Breast epithelium (tissue), 3 donors: ENCODE results near the gene DOCK6.

Experiments
- POLR2A ChIP-seq: fragments of 450-650 bp; IDR thresholded peaks from one replicate; pipeline ENCODE4 v1.6.1; 2016; ENCODE audit warnings: antibody characterized with exemption, mild to moderate bottlenecking, moderate library complexity
- POLR2AphosphoS5 ChIP-seq, 3 donors: sonication (generic); formaldehyde crosslinking; IDR thresholded peaks; one replicate each; pipeline ENCODE4 v1.6.1; 2017; ENCODE audit warnings: antibody characterized with exemption in 3 of 3
- TF ChIP-seq, protein P1 (sequence below), 3 donors: fragments of 450-650 bp; IDR thresholded peaks; one replicate each; pipeline ENCODE4 v1.5.1; 2016 to 2017; ENCODE audit warnings: antibody characterized with exemption in 3 of 3, mild to moderate bottlenecking in 3 of 3, moderate library complexity in 3 of 3

DNA sequence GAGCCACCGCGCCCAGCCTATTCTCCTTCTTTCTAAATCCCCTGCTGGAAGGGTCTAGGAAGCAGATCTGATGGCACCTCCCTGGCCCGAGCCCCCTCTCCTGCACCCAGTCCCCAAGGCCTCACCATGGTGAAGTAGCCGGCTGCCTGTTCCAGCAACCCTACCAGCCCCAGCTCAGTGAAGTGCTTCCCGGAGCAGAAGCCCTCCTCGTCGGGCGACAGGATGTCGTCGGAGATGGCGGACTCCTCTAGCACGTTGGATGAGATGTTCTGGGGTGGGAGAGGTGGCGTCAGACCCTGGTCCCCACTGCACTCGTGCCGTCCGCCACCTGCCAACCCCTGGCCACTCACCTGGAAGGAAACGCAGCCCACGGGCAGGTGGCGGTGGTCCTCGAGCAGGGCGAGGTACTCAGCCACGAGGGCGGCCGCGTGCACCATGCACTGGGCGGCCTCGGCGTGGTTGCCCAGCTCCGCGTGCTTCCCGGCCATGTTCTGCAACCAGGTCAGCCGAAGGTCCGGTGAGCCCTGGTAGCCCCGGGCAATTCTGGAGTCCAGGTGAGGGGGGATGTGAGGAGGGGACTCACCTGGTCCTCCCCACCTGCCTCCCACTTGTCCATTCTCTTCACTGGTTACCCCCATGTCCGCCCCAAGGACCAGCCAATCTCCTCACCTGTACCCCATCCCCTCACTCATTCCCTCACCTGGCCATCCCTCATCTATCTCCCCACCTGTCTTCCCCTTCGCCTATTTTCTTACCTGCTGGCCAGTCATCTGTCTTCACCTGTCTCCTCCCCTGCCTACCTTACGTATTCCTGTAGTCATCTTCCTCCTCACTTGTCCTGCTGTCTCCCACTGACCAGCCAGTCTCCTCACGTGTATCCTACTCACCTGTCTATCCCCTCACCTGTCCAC, 53.5 kb downstream of the DOCK6 start:
- TF ChIP-seq POLR2A = no peak
- TF ChIP-seq, protein P1, sequence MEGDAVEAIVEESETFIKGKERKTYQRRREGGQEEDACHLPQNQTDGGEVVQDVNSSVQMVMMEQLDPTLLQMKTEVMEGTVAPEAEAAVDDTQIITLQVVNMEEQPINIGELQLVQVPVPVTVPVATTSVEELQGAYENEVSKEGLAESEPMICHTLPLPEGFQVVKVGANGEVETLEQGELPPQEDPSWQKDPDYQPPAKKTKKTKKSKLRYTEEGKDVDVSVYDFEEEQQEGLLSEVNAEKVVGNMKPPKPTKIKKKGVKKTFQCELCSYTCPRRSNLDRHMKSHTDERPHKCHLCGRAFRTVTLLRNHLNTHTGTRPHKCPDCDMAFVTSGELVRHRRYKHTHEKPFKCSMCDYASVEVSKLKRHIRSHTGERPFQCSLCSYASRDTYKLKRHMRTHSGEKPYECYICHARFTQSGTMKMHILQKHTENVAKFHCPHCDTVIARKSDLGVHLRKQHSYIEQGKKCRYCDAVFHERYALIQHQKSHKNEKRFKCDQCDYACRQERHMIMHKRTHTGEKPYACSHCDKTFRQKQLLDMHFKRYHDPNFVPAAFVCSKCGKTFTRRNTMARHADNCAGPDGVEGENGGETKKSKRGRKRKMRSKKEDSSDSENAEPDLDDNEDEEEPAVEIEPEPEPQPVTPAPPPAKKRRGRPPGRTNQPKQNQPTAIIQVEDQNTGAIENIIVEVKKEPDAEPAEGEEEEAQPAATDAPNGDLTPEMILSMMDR (IDR thresholded peaks at IDR 0.05) = no peak
- TF ChIP-seq POLR2AphosphoS5 (IDR thresholded peaks at IDR 0.05) = no peak
